HCT116 (cell line): ENCODE measurements around the gene CCDC177. TPM values are rescaled to one million over a fixed set of nuclear protein-coding genes. Genes with fewer than 3 reads are reported as not detected.

Experiments
- ATAC-seq: fragments of 200-7000 bp; cut with Tn5 transposase; 2 replicates; pipeline ENCODE4 v1.9.1; 2020; ENCODE audit warnings: mild to moderate bottlenecking, moderate library complexity
- BruUV-seq: library from RNA; stranded (reverse); fragments of 400-500 nt; replicated peaks from 2 replicates; lab custom pipeline; 2021; lab: Mats Ljungman, UMichigan
- CTCF ChIA-PET: fragments of 300-600 bp; sonication (Branson Sonifier 250); formaldehyde crosslinking; loops from one replicate; lab custom pipeline; 2021; ENCODE audit warnings: antibody characterized with exemption; lab: Charles Lee
- POLR2A ChIA-PET: fragments of 300-600, 350-600 bp; sonication (Branson Sonifier 250); formaldehyde crosslinking; loops from one replicate; lab custom pipeline; 2021; ENCODE audit warnings: antibody characterized with exemption; lab: Charles Lee
- RAD21 ChIA-PET, 2 experiments: fragments of 300-600 bp; sonication (Branson Sonifier 250); formaldehyde crosslinking; loops; one replicate each; lab custom pipeline; 2023; ENCODE audit warnings: low total read pairs in 2 of 2; ENCODE audit not compliant: uncharacterized antibody in 2 of 2, unreplicated experiment in 2 of 2, low non-redundant PET in 1 of 2; lab: Charles Lee
- DNase-seq: peaks from one replicate; pipeline ENCODE4 v3.0.0-alpha.2; 2010; ENCODE audit warnings: low read depth, low spot score
- H2AFZ ChIP-seq: fragments of 200-600 bp; shearing (Covaris generic), sonication (generic); 2 replicates; pipeline ENCODE4 v1.6.1; 2017; ENCODE audit warnings: low read depth, mixed run types, mixed read lengths, antibody characterized with exemption, low read length; ENCODE audit not compliant: poor library complexity, severe bottlenecking
- H3K27ac ChIP-seq: 2 replicates; pipeline ENCODE4 v1.5.1; 2012; ENCODE audit warnings: low read depth, low read length
- H3K27me3 ChIP-seq: fragments of 200-600 bp; sonication (generic); 2 replicates; pipeline ENCODE4 v1.6.1; 2016; ENCODE audit warnings: mixed run types, low read length, mixed read lengths; ENCODE audit not compliant: insufficient read depth
- H3K36me3 ChIP-seq, 2 experiments: fragments of 200-500 bp in 1 of 2; fragments of 200-600 bp in 1 of 2; sonication (Bioruptor generic) in 1 of 2; sonication (generic) in 1 of 2; 2 replicates each; pipeline versions ENCODE4 v1.5.1 to v1.6.1; 2014 to 2016; ENCODE audit warnings: low read length in 2 of 2, inconsistent platforms in 1 of 2, mixed read lengths in 1 of 2, mixed run types in 1 of 2; ENCODE audit not compliant: insufficient read depth in 2 of 2, control insufficient read depth in 1 of 2
- H3K4me1 ChIP-seq, 2 experiments: fragments of 200-600 bp in 1 of 2; sonication (generic) in 1 of 2; 2 replicates each; pipeline versions ENCODE4 v1.5.1 to v1.6.1; 2012 to 2017; ENCODE audit warnings: low read length in 2 of 2, inconsistent platforms in 1 of 2, mild to moderate bottlenecking in 1 of 2, mixed read lengths in 1 of 2, mixed run types in 1 of 2, moderate library complexity in 1 of 2; ENCODE audit not compliant: insufficient read depth in 2 of 2, control insufficient read depth in 1 of 2
- H3K4me2 ChIP-seq: fragments of 200-600 bp; sonication (generic); 2 replicates; pipeline ENCODE4 v1.6.1; 2017; ENCODE audit warnings: mixed run types, low read length, mixed read lengths
- H3K4me3 ChIP-seq, 2 experiments: fragments of 200-600 bp in 1 of 2; sonication (generic) in 1 of 2; replicated peaks in 1 of 2; 2 replicates each; pipeline ENCODE4 v1.5.1; 2011 to 2016; ENCODE audit warnings: low read length in 2 of 2, control low read depth in 1 of 2, low read depth in 1 of 2, mild to moderate bottlenecking in 1 of 2, mixed read lengths in 1 of 2, mixed run types in 1 of 2
- H3K79me2 ChIP-seq: fragments of 200-600 bp; sonication (generic); 2 replicates; pipeline ENCODE4 v1.6.1; 2017; ENCODE audit warnings: mild to moderate bottlenecking, mixed run types, low read length, moderate library complexity, mixed read lengths; ENCODE audit not compliant: insufficient read depth
- H3K9ac ChIP-seq: fragments of 200-600 bp; sonication (generic); 2 replicates; pipeline ENCODE4 v1.6.1; 2016; ENCODE audit warnings: low read length, mixed read lengths
- H3K9me2 ChIP-seq: fragments of 200-600 bp; sonication (generic), shearing (Covaris generic); 2 replicates; pipeline ENCODE4 v1.6.1; 2017; ENCODE audit warnings: mixed run types, mild to moderate bottlenecking, moderate library complexity; ENCODE audit not compliant: insufficient read depth
- H3K9me3 ChIP-seq, 2 experiments: fragments of 200-500 bp in 1 of 2; fragments of 200-600 bp in 1 of 2; sonication (Bioruptor generic) in 1 of 2; sonication (generic) in 1 of 2; 2 replicates each; pipeline ENCODE4 v1.6.1; 2014 to 2017; ENCODE audit warnings: low read length in 2 of 2, mixed read lengths in 2 of 2, inconsistent platforms in 1 of 2, low read depth in 1 of 2, mild to moderate bottlenecking in 1 of 2, mixed run types in 1 of 2, moderate library complexity in 1 of 2; ENCODE audit not compliant: control insufficient read depth in 1 of 2, insufficient read depth in 1 of 2
- H4K20me1 ChIP-seq: fragments of 200-600 bp; sonication (generic), shearing (Covaris generic); 2 replicates; pipeline ENCODE4 v1.6.1; 2017; ENCODE audit warnings: mixed run types, mild to moderate bottlenecking, moderate library complexity; ENCODE audit not compliant: insufficient read depth
- EGR1 ChIP-seq: IDR thresholded peaks from 2 replicates; pipeline ENCODE4 v1.6.1; 2012; ENCODE audit warnings: low read depth
- ELF1 ChIP-seq: IDR thresholded peaks from 2 replicates; pipeline ENCODE4 v1.6.1; 2012; ENCODE audit warnings: low read depth, borderline replicate concordance
- EZH2phosphoT487 ChIP-seq: fragments of 200-600 bp; IDR thresholded peaks from 2 replicates; pipeline ENCODE4 v1.6.1; 2018; ENCODE audit warnings: antibody characterized with exemption, borderline replicate concordance
- FOSL1 ChIP-seq: IDR thresholded peaks from 2 replicates; pipeline ENCODE4 v1.6.1; 2012; ENCODE audit warnings: low read depth
- MAX ChIP-seq: IDR thresholded peaks from 2 replicates; pipeline ENCODE4 v1.6.1; 2012
- POLR2A ChIP-seq: IDR thresholded peaks from 2 replicates; pipeline ENCODE4 v1.7.0; 2011; ENCODE audit warnings: borderline replicate concordance; ENCODE audit not compliant: insufficient read depth, insufficient read length; ENCODE audit errors: extremely low read depth
- SIN3A ChIP-seq: IDR thresholded peaks from 2 replicates; pipeline ENCODE4 v1.6.1; 2012; ENCODE audit warnings: low read depth
- SP1 ChIP-seq: IDR thresholded peaks from 2 replicates; pipeline ENCODE4 v1.6.1; 2012; ENCODE audit warnings: low read depth
- ZFX ChIP-seq: fragments of 450-650 bp; IDR thresholded peaks from 2 replicates; pipeline ENCODE4 v1.6.1; 2017
- ZNF274 ChIP-seq: fragments of 200-500 bp; sonication (Bioruptor generic); IDR thresholded peaks from 2 replicates; pipeline ENCODE4 v1.6.1; 2014; ENCODE audit warnings: mild to moderate bottlenecking, low read depth, low read length, inconsistent platforms
- intact Hi-C: fragments of 100-400 bp; cut with micrococcal nuclease; formaldehyde crosslinking; loops from 2 replicates; pipeline ENCODE4 v1.10.0; 2022
- total RNA-seq: library from RNA; stranded (reverse); gene quantifications from one replicate; pipeline ENCODE4 v1.2.1, GENCODE V29; 2021; ENCODE audit not compliant: unreplicated experiment

Gene CCDC177
- total RNA-seq, 1 experiment from 2014 or later, result not detected

DNA sequence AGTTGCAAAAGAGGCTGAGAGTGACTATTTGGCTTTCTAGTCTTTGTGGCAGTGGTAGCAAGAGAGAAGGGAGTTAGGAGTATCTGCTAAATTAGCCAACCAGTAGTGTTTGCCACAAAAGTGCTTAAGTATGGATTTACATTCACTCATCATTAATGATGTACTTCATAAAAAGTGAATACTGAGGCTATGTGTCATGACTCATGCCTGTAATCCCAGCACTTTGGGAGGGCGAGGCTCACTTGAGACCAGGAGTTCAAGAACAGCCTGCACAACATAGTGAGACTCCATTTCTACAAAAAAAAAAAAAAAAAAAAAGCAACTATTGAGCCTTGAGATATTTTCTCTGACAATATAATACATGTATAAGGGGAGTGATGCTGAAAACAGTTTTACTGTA lies 36.8 kb downstream of the CCDC177 start:
- Histone ChIP-seq H3K36me3 (no peaks in the 10 kb centered on the region), H3K9ac (no peak overlapping the region), H3K79me2 (no peaks in the 10 kb centered on the region), H2AFZ (no peak overlapping the region), H3K9me2 (no peaks in the 10 kb centered on the region), H3K27ac (no peak overlapping the region), H3K4me3 (no peak overlapping the region), H3K4me2 (no peak overlapping the region), H3K27me3 (no peaks in the 10 kb centered on the region), H4K20me1 (no peaks in the 10 kb centered on the region), H3K9me3 (no peaks in the 10 kb centered on the region), H3K4me1 (peaks cover 0 to 7% of the 10 kb centered on the region in 2 experiments; a peak in 2 of 4 replicates)
- no TSS peak for BruUV-seq
- intact Hi-C loops, result no loop called here
- ChIA-PET RAD21 (no interaction called here), POLR2A (no interaction called here), CTCF (interaction anchor here (0.9 to 1.6 kb wide), 2 partner anchors 10 to 47 kb away, joined by 3 to 5 read pairs; no protein-coding TSS in a partner anchor)
- TF ChIP-seq POLR2A (no peak), FOSL1 (no peak), ZNF274 (no peak)
- DNase-seq (no peak), ATAC-seq (no peak)

- intact Hi-C loops, result no loop called here
- CTCF ChIA-PET, result interaction anchor here (0.9 to 1.6 kb wide), 2 partner anchors 11 to 48 kb away, joined by 3 to 5 read pairs; no protein-coding TSS in a partner anchor
- POLR2A ChIA-PET, result no interaction called here
These were observed 37.7 kb downstream of the CCDC177 start for GRCh38 chr14:69536971-69537370.

More at GRCh38 chr14:69536971-69537370, 37.7 kb downstream of the CCDC177 start:
- H3K9me2 ChIP-seq, result no peaks in the 10 kb centered on the region
- no peak overlapping the region for H3K4me3 ChIP-seq
- no peaks in the 10 kb centered on the region for H3K79me2 ChIP-seq
- no peak overlapping the region for H2AFZ ChIP-seq
- RAD21 ChIA-PET, result no interaction called here
- peaks cover 0 to 12% of the 10 kb centered on the region in 2 experiments; a peak in 2 of 4 replicates for H3K4me1 ChIP-seq
- no TSS peak for BruUV-seq
- no peaks in the 10 kb centered on the region for H3K36me3 ChIP-seq
- H3K27me3 ChIP-seq, result no peaks in the 10 kb centered on the region
- H3K9ac ChIP-seq, result no peak overlapping the region
- no peak overlapping the region for H3K4me2 ChIP-seq
- TF ChIP-seq EZH2phosphoT487 (no peak), EGR1 (no peak), ELF1 (no peak), SP1 (no peak), SIN3A (no peak), MAX (no peak), ZFX (no peak)
- ATAC-seq (no peak), DNase-seq (no peak)
- H3K27ac ChIP-seq, result no peak overlapping the region
- no peaks in the 10 kb centered on the region for H4K20me1 ChIP-seq
- no peaks in the 10 kb centered on the region for H3K9me3 ChIP-seq
